Kidney (tissue), 14 donors: ENCODE measurements around the gene PGLYRP2. TPM values are rescaled to one million over a fixed set of nuclear protein-coding genes. Genes with fewer than 3 reads are reported as not detected.

Source experiments
- DNase-seq, 5 donors: peaks; one replicate each; pipeline ENCODE4 v3.0.0-alpha.2; 2013 to 2020
- FAIRE-seq: peaks from 2 replicates; lab custom pipeline; 2012; peaks lifted over from hg19 to GRCh38; lab: Jason Lieb, UNC
- H3K27ac ChIP-seq, 2 donors: one replicate each; pipeline ENCODE4 v1.7.0; 2013; ENCODE audit warnings: low read depth in 2 of 2, low read length in 2 of 2, inconsistent platforms in 1 of 2
- H3K27me3 ChIP-seq: one replicate; pipeline ENCODE4 v1.7.1; 2013; ENCODE audit warnings: low read length, inconsistent platforms; ENCODE audit not compliant: control insufficient read depth, insufficient read depth
- H3K36me3 ChIP-seq, 3 donors: one replicate each; pipeline versions ENCODE4 v1.7.0 to v1.7.1; 2013; ENCODE audit warnings: low read length in 3 of 3, control low read depth in 1 of 3, inconsistent platforms in 1 of 3; ENCODE audit not compliant: insufficient read depth in 3 of 3, control insufficient read depth in 2 of 3
- H3K4me1 ChIP-seq, 3 donors: one replicate each; pipeline versions ENCODE4 v1.7.0 to v1.7.1; 2013; ENCODE audit warnings: low read length in 3 of 3, inconsistent platforms in 1 of 3, low read depth in 1 of 3; ENCODE audit not compliant: control insufficient read depth in 2 of 3, insufficient read depth in 2 of 3
- H3K4me3 ChIP-seq, 3 donors: one replicate each; pipeline versions ENCODE4 v1.7.0 to v1.8.1; 2013; ENCODE audit warnings: low read length in 3 of 3, control low read depth in 1 of 3, inconsistent platforms in 1 of 3
- H3K9ac ChIP-seq, 3 donors: one replicate each; pipeline versions ENCODE4 v1.7.0 to v1.7.1; 2013; ENCODE audit warnings: low read length in 3 of 3, control low read depth in 1 of 3, inconsistent platforms in 1 of 3
- H3K9me3 ChIP-seq, 3 donors: one replicate each; pipeline versions ENCODE4 v1.7.0 to v1.7.1; 2013; ENCODE audit warnings: low read length in 3 of 3, control low read depth in 1 of 3, inconsistent platforms in 1 of 3; ENCODE audit not compliant: control insufficient read depth in 2 of 3, insufficient read depth in 1 of 3
- intact Hi-C: fragments of 100-400 bp; cut with DNase I; formaldehyde crosslinking; loops from one replicate; pipeline ENCODE4 v1.11.1; 2022
- polyA plus RNA-seq: library from polyadenylated mRNA; stranded (reverse); fragments of 350-450 nt; fragmentation: Illumina TruSeq; extraction: RNeasy Lipid Tissue Mini Kit (QIAGEN cat#74804); gene quantifications from one replicate; pipeline ENCODE4 v1.2.3, GENCODE V29; 2014; ENCODE audit warnings: low read depth, low replicate concordance; ENCODE audit not compliant: insufficient read depth
- total RNA-seq: library from RNA; stranded (reverse); fragmentation: NEBNext Ultra II Directional; extraction: Animal tissue kit (Norgen Biotek cat#: 25700); gene quantifications from one replicate; pipeline ENCODE4 v1.2.1, GENCODE V29; 2021
- TF ChIP-seq, protein P1 (sequence below): IDR thresholded peaks from 3 replicates; pipeline ENCODE4 v1.5.1; 2012; ENCODE audit warnings: mild to moderate bottlenecking, moderate library complexity, borderline replicate concordance; ENCODE audit not compliant: insufficient read depth; ENCODE audit errors: extremely low read depth
- donor health status: control.
- donor health status: control.
- donor health status: control.
- donor health status: control.
- donor health status: control.
- donor health status: DM: yes; HTN: yes; CAD: no.
- donor health status: Normal renal cell carcinoma (clear cell type).

The PGLYRP2 gene
- total and polyA plus RNA-seq, 2 donors from 2014 or later: not detected

- intact Hi-C loops: no loop called here
These were observed 43.1 kb downstream of the PGLYRP2 start for GRCh38 chr19:15436012-15436825.

GRCh38 chr19:15433519-15434069, 45.7 kb downstream of the PGLYRP2 start:
- FAIRE-seq: no peak
- Histone ChIP-seq H3K4me1 (peaks cover 0 to 16% (median 5%) of the 10 kb centered on the region in 3 donors), H3K36me3 (peaks cover 0 to 2% (median 0%) of the 10 kb centered on the region in 3 donors), H3K9ac (peak overlapping the region; percentile 41 to 75 (median 65)), H3K9me3 (no peaks in the 10 kb centered on the region), H3K27ac (no peak overlapping the region), H3K27me3 (no peaks in the 10 kb centered on the region), H3K4me3 (peak overlapping the region; percentile 42 to 95 (median 47))
- no peak for DNase-seq
- TF ChIP-seq, protein P1, sequence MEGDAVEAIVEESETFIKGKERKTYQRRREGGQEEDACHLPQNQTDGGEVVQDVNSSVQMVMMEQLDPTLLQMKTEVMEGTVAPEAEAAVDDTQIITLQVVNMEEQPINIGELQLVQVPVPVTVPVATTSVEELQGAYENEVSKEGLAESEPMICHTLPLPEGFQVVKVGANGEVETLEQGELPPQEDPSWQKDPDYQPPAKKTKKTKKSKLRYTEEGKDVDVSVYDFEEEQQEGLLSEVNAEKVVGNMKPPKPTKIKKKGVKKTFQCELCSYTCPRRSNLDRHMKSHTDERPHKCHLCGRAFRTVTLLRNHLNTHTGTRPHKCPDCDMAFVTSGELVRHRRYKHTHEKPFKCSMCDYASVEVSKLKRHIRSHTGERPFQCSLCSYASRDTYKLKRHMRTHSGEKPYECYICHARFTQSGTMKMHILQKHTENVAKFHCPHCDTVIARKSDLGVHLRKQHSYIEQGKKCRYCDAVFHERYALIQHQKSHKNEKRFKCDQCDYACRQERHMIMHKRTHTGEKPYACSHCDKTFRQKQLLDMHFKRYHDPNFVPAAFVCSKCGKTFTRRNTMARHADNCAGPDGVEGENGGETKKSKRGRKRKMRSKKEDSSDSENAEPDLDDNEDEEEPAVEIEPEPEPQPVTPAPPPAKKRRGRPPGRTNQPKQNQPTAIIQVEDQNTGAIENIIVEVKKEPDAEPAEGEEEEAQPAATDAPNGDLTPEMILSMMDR: no peak
- intact Hi-C loops: no loop called here

More at GRCh38 chr19:15436012-15436825, 43.1 kb downstream of the PGLYRP2 start:
- TF ChIP-seq, protein P1: no peak
- Histone ChIP-seq H3K4me1 (peaks cover 0 to 10% (median 5%) of the 10 kb centered on the region in 3 donors), H3K9ac (no peak overlapping the region), H3K9me3 (no peaks in the 10 kb centered on the region), H3K27ac (no peak overlapping the region), H3K4me3 (no peak overlapping the region), H3K36me3 (peaks cover 0 to 2% (median 0%) of the 10 kb centered on the region in 3 donors), H3K27me3 (no peaks in the 10 kb centered on the region)
- FAIRE-seq (no peak), DNase-seq (no peak)

DNA sequence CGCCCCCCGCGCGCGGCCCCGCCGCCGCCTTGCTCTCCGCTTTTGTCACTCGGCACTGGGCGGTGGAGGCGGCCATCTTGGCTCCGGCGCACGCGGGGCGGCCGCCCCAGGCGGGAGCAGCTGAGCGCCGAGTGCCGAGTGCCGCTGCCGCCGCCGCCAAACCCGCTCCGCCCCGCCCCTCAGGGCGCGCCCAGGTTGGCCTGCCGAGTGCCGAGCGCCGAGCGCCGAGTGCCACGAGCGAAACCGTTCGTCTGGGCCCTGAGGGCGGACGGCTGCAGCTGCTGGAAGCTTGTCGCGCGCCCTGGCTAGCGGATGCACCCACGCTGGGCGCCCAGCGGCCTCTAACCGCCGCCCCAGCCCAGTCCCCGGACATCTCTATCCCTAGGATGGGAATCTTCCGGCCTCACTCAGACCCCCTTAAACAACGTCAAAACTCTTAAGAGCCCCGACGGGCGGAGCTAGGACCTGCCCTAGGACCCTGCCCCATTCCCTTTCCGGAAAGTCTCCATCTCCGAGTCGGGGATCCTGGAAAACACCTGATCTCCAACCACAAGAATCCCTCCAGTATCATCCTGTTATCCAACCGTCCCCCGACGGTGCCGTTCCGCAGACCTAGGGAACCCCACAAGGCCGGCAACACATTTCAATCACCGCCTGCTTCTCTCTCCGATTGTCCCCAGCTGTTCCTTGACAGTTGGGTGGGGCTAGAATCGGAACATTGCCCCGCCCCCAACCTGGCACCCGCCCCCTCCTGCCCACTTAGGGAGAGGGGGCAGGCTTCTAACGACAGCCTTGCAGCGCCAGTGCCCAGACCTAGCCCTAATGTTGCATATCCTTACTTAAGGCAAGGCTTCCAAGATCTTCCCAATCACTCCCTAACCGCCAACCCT, 46.4 kb downstream of the PGLYRP2 start:
- TF ChIP-seq, protein P1: peak; percentile 7
- intact Hi-C loops: no loop called here
- Histone ChIP-seq H3K4me1 (peaks cover 0 to 16% (median 5%) of the 10 kb centered on the region in 3 donors), H3K9me3 (no peaks in the 10 kb centered on the region), H3K9ac (peak overlapping the region in 2 of 3 donors; percentile 65 to 75), H3K36me3 (peaks cover 0 to 2% (median 0%) of the 10 kb centered on the region in 3 donors), H3K27ac (peak overlapping the region; percentile 69 to 71), H3K4me3 (peak overlapping the region; percentile 76 to 95 (median 83)), H3K27me3 (no peaks in the 10 kb centered on the region)
- FAIRE-seq (no peak), DNase-seq (peak; percentile 92 to 98 (median 96))
